ENCODE results near the gene LPIN1.

DNA sequence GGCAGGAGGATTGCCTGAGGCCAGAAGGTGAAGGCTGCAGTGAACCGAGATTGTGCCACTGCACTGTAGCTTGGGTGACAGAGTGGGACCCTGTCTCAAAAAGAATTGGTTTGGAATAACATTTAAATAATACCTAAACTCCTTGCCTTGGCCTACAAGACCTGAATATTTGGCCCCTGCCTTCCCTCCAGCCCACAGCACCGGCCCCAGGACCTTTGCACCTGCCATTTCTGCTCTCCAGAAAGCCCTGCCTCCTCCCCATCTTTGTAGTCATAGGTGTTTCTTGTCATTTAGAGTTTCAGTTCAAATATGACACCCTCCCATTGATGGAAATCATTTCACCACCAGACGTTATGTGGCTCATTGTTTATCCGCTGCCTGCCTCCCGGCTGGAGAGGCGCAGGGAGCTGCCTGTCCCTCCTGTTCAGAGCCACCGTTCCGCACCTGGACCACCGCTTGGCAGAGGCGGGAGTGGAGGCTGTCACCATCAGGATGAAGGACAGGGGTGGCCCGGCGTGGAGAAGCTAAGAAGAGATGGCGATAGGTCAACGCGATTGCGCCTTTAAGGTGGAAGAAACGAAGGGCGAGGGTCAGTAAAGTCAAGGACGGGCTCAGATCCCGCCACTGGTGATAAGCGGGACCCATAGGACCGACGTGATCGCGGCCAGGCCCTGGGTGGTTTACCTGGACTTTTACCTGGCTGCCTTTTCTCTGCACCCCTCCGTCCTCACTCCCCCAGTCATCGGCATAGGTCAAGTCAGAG lies 638 bp upstream of the LPIN1 start:
- TF ChIP-seq, protein P1, sequence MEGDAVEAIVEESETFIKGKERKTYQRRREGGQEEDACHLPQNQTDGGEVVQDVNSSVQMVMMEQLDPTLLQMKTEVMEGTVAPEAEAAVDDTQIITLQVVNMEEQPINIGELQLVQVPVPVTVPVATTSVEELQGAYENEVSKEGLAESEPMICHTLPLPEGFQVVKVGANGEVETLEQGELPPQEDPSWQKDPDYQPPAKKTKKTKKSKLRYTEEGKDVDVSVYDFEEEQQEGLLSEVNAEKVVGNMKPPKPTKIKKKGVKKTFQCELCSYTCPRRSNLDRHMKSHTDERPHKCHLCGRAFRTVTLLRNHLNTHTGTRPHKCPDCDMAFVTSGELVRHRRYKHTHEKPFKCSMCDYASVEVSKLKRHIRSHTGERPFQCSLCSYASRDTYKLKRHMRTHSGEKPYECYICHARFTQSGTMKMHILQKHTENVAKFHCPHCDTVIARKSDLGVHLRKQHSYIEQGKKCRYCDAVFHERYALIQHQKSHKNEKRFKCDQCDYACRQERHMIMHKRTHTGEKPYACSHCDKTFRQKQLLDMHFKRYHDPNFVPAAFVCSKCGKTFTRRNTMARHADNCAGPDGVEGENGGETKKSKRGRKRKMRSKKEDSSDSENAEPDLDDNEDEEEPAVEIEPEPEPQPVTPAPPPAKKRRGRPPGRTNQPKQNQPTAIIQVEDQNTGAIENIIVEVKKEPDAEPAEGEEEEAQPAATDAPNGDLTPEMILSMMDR (IDR thresholded peaks at IDR 0.05): no peak
- TF ChIP-seq CREB1 (CRISPR knock-in tag; IDR thresholded peaks at IDR 0.05) (no peak), JUN (CRISPR knock-in tag; IDR thresholded peaks at IDR 0.05) (no peak), ELF4 (CRISPR knock-in tag; IDR thresholded peaks at IDR 0.05; ENCODE audit: low read depth) (no peak), MXD4 (CRISPR knock-in tag; IDR thresholded peaks at IDR 0.05; ENCODE audit: borderline replicate concordance) (no peak), ESRRA (CRISPR knock-in tag; IDR thresholded peaks at IDR 0.05; ENCODE audit: borderline replicate concordance) (no peak), FOXJ3 (CRISPR knock-in tag; IDR thresholded peaks at IDR 0.05; ENCODE audit: borderline replicate concordance) (no peak), TCF7 (CRISPR knock-in tag; IDR thresholded peaks at IDR 0.05; ENCODE audit: low read depth) (no peak), ATF6 (CRISPR knock-in tag; IDR thresholded peaks at IDR 0.05) (no peak)
- TF ChIP-seq, protein P2, sequence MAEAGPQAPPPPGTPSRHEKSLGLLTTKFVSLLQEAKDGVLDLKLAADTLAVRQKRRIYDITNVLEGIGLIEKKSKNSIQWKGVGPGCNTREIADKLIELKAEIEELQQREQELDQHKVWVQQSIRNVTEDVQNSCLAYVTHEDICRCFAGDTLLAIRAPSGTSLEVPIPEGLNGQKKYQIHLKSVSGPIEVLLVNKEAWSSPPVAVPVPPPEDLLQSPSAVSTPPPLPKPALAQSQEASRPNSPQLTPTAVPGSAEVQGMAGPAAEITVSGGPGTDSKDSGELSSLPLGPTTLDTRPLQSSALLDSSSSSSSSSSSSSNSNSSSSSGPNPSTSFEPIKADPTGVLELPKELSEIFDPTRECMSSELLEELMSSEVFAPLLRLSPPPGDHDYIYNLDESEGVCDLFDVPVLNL (CRISPR knock-in tag; IDR thresholded peaks at IDR 0.05; ENCODE audit: borderline replicate concordance, low read depth): no peak
- TF ChIP-seq, protein P3, sequence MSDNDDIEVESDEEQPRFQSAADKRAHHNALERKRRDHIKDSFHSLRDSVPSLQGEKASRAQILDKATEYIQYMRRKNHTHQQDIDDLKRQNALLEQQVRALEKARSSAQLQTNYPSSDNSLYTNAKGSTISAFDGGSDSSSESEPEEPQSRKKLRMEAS (CRISPR knock-in tag; IDR thresholded peaks at IDR 0.05): no peak
